Measurements from ENCODE around the gene DCAKD.

DNA sequence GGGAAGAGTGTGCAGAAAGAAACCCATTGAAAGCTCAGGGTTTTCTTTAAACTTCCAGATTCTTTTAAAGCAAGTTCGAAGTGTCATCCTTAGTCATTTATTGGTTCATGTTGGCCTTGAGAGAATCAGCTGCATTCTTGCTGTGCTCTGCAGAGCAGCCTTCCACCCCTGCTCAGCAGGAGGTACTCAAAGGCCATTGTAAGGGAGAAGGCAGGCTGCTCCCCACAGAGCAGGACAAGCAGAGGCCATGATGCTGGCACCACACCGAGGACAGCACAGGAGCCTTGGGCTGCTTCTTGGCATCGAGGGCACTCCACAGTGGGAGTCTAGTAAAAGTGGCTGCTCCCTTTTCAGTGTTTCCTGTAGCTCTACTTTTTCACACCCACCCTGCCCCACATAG, 39.3 kb upstream of the DCAKD start:
- TF ChIP-seq POLR2A (IDR thresholded peaks at IDR 0.05; ENCODE audit: low read depth, low read length) (no peak), TAF1 (IDR thresholded peaks at IDR 0.05; ENCODE audit: low read depth, low read length) (no peak), PAX5 (IDR thresholded peaks at IDR 0.05; ENCODE audit: insufficient read depth, low read length, severe bottlenecking) (no peak), POLR2AphosphoS5 (IDR thresholded peaks at IDR 0.05; ENCODE audit: low read depth, low read length) (no peak), SPI1 (IDR thresholded peaks at IDR 0.05; ENCODE audit: low read depth, low read length) (no peak), POU2F2 (IDR thresholded peaks at IDR 0.05; ENCODE audit: low read depth, low read length) (no peak)

All from GM12891 (cell line).